ENCODE results near the gene MLIP.

Gene MLIP

DNA sequence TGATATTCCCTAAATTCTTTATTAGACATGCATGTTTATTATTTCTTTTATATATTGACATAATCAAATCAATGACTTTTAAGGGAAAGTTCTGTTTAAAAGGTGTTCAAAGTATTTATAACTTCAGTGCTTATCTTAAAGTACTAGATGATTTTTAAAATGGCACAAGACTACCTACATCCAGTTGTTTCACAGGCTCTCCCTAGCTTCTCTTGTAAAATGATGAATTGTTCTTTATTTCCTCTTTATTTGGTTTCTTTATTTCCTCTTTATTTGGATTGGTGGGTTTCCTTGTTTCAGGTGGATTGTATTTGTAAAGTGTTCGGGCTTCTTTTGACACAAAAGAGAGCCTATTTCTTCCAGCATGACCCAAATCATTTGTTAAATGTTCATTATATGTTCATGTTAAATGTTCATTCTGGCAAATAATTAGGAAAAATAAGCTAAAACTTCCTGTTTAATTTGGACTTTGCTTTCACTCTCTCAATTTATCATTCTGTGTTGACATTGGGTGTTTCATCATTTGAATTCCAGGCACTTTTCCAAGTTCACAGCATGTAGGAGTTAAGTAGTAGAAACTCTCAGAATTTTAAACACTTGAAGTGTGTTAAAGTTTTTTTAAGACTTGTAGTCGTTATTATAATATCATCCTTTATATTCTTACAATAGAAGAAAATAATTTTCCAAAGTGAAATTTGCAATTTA, 24.6 kb downstream of the MLIP start:
- DNase-seq (ENCODE audit: extremely low read depth, low read depth), result no peak

DNA sequence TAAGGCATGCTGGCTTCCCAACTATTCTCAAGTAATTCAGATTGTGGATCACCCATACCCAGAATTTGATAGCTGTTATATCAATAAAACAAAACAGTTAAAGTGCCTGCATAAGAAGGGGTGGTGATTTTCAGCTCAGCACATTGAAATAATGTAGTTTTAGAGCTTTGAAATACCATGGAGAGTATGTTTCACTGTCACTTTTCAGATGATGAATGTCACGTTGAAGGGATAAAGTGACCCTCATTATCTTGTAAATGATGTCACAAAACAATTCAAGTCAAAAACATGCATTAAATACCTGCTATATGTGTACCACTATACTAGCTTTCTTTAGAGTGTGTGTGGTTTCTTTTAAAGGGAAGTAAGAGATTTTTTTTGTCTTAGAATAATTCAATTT, 27.6 kb downstream of the MLIP start:
- no peak for DNase-seq (ENCODE audit: extremely low read depth, low read depth)
- no peak overlapping the region for H3K4me3 ChIP-seq (replicated peaks; ENCODE audit: low read depth, low read length)
- TF ChIP-seq, protein P1, sequence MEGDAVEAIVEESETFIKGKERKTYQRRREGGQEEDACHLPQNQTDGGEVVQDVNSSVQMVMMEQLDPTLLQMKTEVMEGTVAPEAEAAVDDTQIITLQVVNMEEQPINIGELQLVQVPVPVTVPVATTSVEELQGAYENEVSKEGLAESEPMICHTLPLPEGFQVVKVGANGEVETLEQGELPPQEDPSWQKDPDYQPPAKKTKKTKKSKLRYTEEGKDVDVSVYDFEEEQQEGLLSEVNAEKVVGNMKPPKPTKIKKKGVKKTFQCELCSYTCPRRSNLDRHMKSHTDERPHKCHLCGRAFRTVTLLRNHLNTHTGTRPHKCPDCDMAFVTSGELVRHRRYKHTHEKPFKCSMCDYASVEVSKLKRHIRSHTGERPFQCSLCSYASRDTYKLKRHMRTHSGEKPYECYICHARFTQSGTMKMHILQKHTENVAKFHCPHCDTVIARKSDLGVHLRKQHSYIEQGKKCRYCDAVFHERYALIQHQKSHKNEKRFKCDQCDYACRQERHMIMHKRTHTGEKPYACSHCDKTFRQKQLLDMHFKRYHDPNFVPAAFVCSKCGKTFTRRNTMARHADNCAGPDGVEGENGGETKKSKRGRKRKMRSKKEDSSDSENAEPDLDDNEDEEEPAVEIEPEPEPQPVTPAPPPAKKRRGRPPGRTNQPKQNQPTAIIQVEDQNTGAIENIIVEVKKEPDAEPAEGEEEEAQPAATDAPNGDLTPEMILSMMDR (IDR thresholded peaks at IDR 0.05; ENCODE audit: low read depth, low read length, missing control alignments), result no peak

More for the DNA sequence above, 24.6 kb downstream of the MLIP start:
- TF ChIP-seq, protein P1 (IDR thresholded peaks at IDR 0.05; ENCODE audit: low read depth, low read length, missing control alignments), result no peak
- H3K4me3 ChIP-seq (replicated peaks; ENCODE audit: low read depth, low read length), result no peak overlapping the region

GRCh38 chr6:54140811-54141210, 29.6 kb downstream of the MLIP start:
- no peak overlapping the region for H3K4me3 ChIP-seq (replicated peaks; ENCODE audit: low read depth, low read length)
- TF ChIP-seq, protein P1 (IDR thresholded peaks at IDR 0.05; ENCODE audit: low read depth, low read length, missing control alignments), result no peak
- DNase-seq (ENCODE audit: extremely low read depth, low read depth), result no peak

GRCh38 chr6:54142889-54143519, 31.8 kb downstream of the MLIP start:
- no peak overlapping the region for H3K4me3 ChIP-seq (replicated peaks; ENCODE audit: low read depth, low read length)
- TF ChIP-seq, protein P1 (IDR thresholded peaks at IDR 0.05; ENCODE audit: low read depth, low read length, missing control alignments), result no peak
- no peak for DNase-seq (ENCODE audit: extremely low read depth, low read depth)

DNA sequence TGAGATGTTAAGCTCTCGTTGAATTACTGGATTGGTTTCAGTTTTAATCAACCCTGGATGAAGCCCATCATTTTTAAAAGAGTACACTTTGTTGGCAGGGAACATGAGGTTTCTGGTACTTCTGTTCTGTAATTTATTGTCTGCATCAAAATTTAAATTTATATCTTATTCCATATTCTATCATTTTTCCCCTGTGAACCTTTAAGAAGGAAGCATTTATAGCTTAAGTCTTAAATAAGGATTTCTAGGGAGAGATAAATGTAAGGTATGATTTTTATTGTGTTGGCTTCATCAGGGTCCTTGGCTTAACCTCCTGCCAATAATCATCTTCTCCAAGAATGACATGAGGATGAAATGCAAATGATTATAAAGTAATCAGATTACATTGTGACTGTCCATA, 40.6 kb downstream of the MLIP start:
- TF ChIP-seq, protein P1 (IDR thresholded peaks at IDR 0.05; ENCODE audit: low read depth, low read length, missing control alignments), result no peak
- H3K4me3 ChIP-seq (replicated peaks; ENCODE audit: low read depth, low read length), result no peak overlapping the region
- no peak for DNase-seq (ENCODE audit: extremely low read depth, low read depth)

- no peak overlapping the region for H3K4me3 ChIP-seq (replicated peaks; ENCODE audit: low read depth, low read length)
- DNase-seq (ENCODE audit: extremely low read depth, low read depth), result no peak
- TF ChIP-seq, protein P1 (IDR thresholded peaks at IDR 0.05; ENCODE audit: low read depth, low read length, missing control alignments), result no peak
Observed at GRCh38 chr6:54156650-54157250, 45.5 kb downstream of the MLIP start.
